ENCODE results near the gene RAG1. TPM values are rescaled to one million over a fixed set of nuclear protein-coding genes. Genes with fewer than 3 reads are reported as not detected.

The RAG1 gene
- total and polyA plus RNA-seq, 2 of the 13 experiments (the other 11 are each of a cell fraction or from before 2014, with no cell fraction given) = 0.11 to 0.15 TPM

DNA sequence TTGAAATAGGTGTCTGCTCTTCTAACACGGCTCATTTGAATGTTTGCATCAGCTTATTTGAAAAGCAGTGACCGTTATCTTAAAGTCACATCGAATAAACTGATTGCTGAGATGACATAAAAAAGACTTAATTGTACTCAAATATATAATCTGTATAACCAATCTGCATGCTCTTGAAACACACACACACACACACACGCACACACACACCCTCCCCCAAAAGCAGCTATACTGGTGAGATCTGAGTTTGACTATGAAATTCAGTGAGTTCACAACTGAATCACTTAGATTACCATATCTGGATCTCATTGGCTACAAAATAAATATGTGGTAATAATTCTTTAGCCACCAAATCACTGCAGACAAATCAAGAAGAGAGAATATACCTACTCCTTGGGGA is 22.7 kb downstream of the RAG1 start:
- H3K9ac ChIP-seq (ENCODE audit: insufficient read depth, low read depth, low read length) = no peak overlapping the region
- intact Hi-C loops (cut with micrococcal nuclease; ENCODE audit: unreplicated experiment) (no loop called here), in situ Hi-C loops (cut with HindIII; ENCODE audit: extremely low pct_ligation_motif_present, low pct_unique_long_range_greater_than_20kb) (no loop called here)
- no peak overlapping the region for H3K4me3 ChIP-seq (replicated peaks in 1 of 3; ENCODE audit: insufficient read depth in 1 of 3, low read depth in 2 of 3, low read length in 3 of 3)
- POLR2A ChIA-PET = no interaction called here
- FAIRE-seq = no peak
- no peaks in the 10 kb centered on the region for H3K36me3 ChIP-seq (replicated peaks in 1 of 2; ENCODE audit: control insufficient read depth in 1 of 2, insufficient read depth in 2 of 2, low read length in 2 of 2)
- H3K27ac ChIP-seq (ENCODE audit: extremely low read length, insufficient read depth, low read length) = no peak overlapping the region
- no peak for ATAC-seq
- WGBS (ENCODE audit: low lambda C conversion rate) = 2% methylated on average over 4 of the region's 4 CpGs
- no peaks in the 10 kb centered on the region for H3K79me2 ChIP-seq (ENCODE audit: insufficient read depth, low read length)
- H3K4me2 ChIP-seq (ENCODE audit: low read depth, low read length) = no peak overlapping the region
- H3K9me3 ChIP-seq (ENCODE audit: low read length) = no peaks in the 10 kb centered on the region
- BruUV-seq (replicated peaks) = no TSS peak
- peaks cover 12% of the 10 kb centered on the region; the same call in 1 of the 2 replicates for H3K4me1 ChIP-seq (ENCODE audit: insufficient read depth, low read length)
- H3K27me3 ChIP-seq (ENCODE audit: control insufficient read depth in 1 of 2, insufficient read depth in 2 of 2, low read length in 2 of 2) = peaks cover 0 to 3% of the 10 kb centered on the region in 2 experiments; a peak in 1 of 5 replicates
- TF ChIP-seq MED13 (CRISPR knock-in tag; IDR thresholded peaks at IDR 0.05) = no peak
- no peak for TF ChIP-seq SIN3B (IDR thresholded peaks at IDR 0.05; ENCODE audit: low read length)
- TF ChIP-seq, protein P1, sequence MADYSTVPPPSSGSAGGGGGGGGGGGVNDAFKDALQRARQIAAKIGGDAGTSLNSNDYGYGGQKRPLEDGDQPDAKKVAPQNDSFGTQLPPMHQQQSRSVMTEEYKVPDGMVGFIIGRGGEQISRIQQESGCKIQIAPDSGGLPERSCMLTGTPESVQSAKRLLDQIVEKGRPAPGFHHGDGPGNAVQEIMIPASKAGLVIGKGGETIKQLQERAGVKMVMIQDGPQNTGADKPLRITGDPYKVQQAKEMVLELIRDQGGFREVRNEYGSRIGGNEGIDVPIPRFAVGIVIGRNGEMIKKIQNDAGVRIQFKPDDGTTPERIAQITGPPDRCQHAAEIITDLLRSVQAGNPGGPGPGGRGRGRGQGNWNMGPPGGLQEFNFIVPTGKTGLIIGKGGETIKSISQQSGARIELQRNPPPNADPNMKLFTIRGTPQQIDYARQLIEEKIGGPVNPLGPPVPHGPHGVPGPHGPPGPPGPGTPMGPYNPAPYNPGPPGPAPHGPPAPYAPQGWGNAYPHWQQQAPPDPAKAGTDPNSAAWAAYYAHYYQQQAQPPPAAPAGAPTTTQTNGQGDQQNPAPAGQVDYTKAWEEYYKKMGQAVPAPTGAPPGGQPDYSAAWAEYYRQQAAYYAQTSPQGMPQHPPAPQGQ (CRISPR knock-in tag; IDR thresholded peaks at IDR 0.05; ENCODE audit: borderline replicate concordance) = no peak
- TF ChIP-seq SCMH1 (CRISPR knock-in tag; IDR thresholded peaks at IDR 0.05; ENCODE audit: borderline replicate concordance) = no peak
- TF ChIP-seq CCAR2 (optimal IDR thresholded peaks at IDR 0.05; ENCODE audit: low read depth, low read length) = no peak
- no peak for TF ChIP-seq MED8 (CRISPR knock-in tag; IDR thresholded peaks at IDR 0.05; ENCODE audit: insufficient replicate concordance)
- TF ChIP-seq, protein P2, sequence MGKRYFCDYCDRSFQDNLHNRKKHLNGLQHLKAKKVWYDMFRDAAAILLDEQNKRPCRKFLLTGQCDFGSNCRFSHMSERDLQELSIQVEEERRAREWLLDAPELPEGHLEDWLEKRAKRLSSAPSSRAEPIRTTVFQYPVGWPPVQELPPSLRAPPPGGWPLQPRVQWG (CRISPR knock-in tag; IDR thresholded peaks at IDR 0.05; ENCODE audit: borderline replicate concordance, low read depth) = no peak
- no peak overlapping the region for H2AFZ ChIP-seq (ENCODE audit: low read length)
- no peaks in the 10 kb centered on the region for H4K20me1 ChIP-seq (ENCODE audit: insufficient read depth, low read length)
- CTCF ChIA-PET (ENCODE audit: low intra/inter-chr PET ratio, low total read pairs) = no interaction called here
- no peak for DNase-seq (ENCODE audit: low spot score)
